H1 (cell line): ENCODE measurements around the gene RNF38. TPM values are rescaled to one million over a fixed set of nuclear protein-coding genes. Genes with fewer than 3 reads are reported as not detected.

Source experiments
- BACH1 ChIP-seq: IDR thresholded peaks from 2 replicates; pipeline ENCODE4 v1.6.1; 2012; ENCODE audit warnings: low read length, improper control_type of control experiment
- CEBPB ChIP-seq: IDR thresholded peaks from 2 replicates; pipeline ENCODE4 v1.6.1; 2012; ENCODE audit warnings: low read depth, low read length
- EZH2 ChIP-seq: fragments of 200-600 bp; sonication (generic); IDR thresholded peaks from 2 replicates; pipeline ENCODE4 v1.7.1; 2012; ENCODE audit warnings: low read depth, mild to moderate bottlenecking, moderate library complexity, low read length, inconsistent platforms; ENCODE audit not compliant: severe bottlenecking
- POU5F1 ChIP-seq: IDR thresholded peaks from 2 replicates; pipeline ENCODE4 v1.6.1; 2011; ENCODE audit warnings: low read depth, mild to moderate bottlenecking, low read length, moderate library complexity
- YY1 ChIP-seq: IDR thresholded peaks from 2 replicates; pipeline ENCODE4 v1.6.1; 2011; ENCODE audit warnings: low read depth, mild to moderate bottlenecking, low read length
- polyA plus RNA-seq, 7 experiments: library from polyadenylated mRNA; depleted of rRNA in 3 of 7; stranded (reverse) in 5 of 7; unstranded in 2 of 7; fragments of >200 nt in 5 of 7; fragments of 200-250 nt in 2 of 7; gene quantifications; 1 replicate in 5 of 7; 2 replicates in 1 of 7; 4 replicates in 1 of 7; pipeline versions ENCODE4 v1.2.1 to v1.2.3, GENCODE V29; 2011 to 2013; ENCODE audit warnings: missing spikeins in 2 of 7, mixed read lengths in 2 of 7
- total RNA-seq: library from RNA; stranded (reverse); fragmentation: NEBNext Ultra II Directional; extraction: Animal tissue kit (Norgen Biotek cat#: 25700); gene quantifications from 2 replicates; pipeline ENCODE4 v1.2.1, GENCODE V29; 2021

Gene RNF38
- total and polyA plus RNA-seq, 2 of the 8 experiments (the other 6 are each of a cell fraction or from before 2014, with no cell fraction given) = 54.9 to 60.9 TPM

DNA sequence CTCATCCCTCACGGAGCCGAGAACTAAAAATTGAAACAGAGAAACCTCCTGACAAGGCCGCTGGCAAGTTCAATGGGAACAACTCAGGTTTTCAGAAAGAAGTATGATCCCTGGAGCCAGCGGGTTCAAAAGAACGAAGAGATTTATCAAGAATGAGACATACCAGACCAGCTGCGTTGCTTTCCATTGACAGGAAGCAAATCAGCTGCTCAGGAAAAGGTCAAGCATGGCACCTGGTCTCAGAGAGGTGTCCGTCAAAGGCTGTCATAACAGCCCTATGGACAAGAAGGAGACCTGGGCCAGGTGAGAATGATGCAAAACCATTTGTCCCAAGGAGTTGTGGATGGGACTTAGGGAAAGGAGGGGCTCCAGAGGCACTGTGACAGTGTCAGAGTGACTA is 106.9 kb downstream of the RNF38 start (continued):
- TF ChIP-seq CEBPB (no peak), BACH1 (no peak), YY1 (no peak), POU5F1 (no peak), EZH2 (no peak)
